ENCODE results near the gene SCFD2. TPM values are rescaled to one million over a fixed set of nuclear protein-coding genes. Genes with fewer than 3 reads are reported as not detected.

The SCFD2 gene
- polyA plus RNA-seq, 3 donors from 2014 or later = 13.0 to 22.8 (median 21.4) TPM

DNA sequence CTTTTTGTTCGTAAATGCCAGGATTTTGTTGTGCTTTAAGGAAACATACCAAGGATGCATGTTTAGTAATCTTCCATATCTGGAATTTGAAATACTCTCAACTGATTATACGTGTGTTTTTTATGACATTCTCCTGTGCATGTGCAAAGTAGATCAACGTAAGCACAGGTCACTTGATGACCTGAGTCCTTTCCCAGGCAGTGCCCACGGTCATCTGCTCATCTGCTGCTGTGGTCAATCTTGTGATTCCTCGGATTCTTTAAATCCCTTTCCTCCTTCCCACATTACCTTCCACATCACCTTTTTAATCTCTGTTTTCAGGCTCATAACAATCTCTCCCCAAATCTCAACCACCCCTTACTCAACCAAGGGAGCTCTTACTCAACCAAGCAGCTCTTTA, 399.7 kb downstream of the SCFD2 start:
- Mint-ChIP-seq H3K4me1 (no peaks in the 10 kb centered on the region), H3K9me3 (peaks cover 0 to 5% (median under 1%) of the 10 kb centered on the region in 6 donors), H3K27ac (no peak overlapping the region), H3K27me3 (ENCODE audit: low read depth in 3 of 3) (peaks cover 0 to 3% (median 0%) of the 10 kb centered on the region in 3 donors), H3K36me3 (peaks cover 4 to 13% (median 8%) of the 10 kb centered on the region in 3 donors), H3K4me3 (no peak overlapping the region)
- DNase-seq = no peak

DNA sequence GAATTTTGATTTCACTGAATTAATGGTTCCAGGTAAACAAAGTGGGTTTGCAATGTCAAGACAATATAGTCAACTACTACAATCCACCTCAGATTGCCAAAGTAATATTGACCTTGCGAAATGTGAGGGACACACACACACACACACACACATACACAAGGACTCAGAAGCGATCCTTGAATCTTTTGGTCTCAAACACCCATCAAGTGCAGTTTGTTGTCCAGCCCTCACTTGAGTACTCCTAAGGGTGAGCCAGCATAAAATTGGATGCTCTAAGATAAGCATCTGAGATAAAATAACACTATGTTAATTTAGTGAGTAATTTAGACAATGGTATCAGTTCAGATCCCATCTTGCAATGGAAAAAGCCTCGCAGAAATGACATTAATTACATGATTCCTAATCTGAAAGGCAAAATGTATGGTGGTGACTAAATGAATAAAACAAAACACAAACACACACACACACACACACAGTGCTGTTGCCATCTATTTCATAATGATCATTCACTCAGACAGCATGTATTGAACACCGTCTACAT, 401.2 kb downstream of the SCFD2 start:
- peaks cover 4 to 11% (median 8%) of the 10 kb centered on the region in 3 donors for H3K36me3 Mint-ChIP-seq
- peaks cover 0 to 3% (median 0%) of the 10 kb centered on the region in 3 donors for H3K27me3 Mint-ChIP-seq (ENCODE audit: low read depth in 3 of 3)
- H3K27ac Mint-ChIP-seq = no peak overlapping the region
- H3K9me3 Mint-ChIP-seq = peaks cover 0 to 1% (median 0%) of the 10 kb centered on the region in 6 donors
- no peaks in the 10 kb centered on the region for H3K4me1 Mint-ChIP-seq
- DNase-seq = no peak
- no peak overlapping the region for H3K4me3 Mint-ChIP-seq

- DNase-seq = no peak
- H3K4me3 Mint-ChIP-seq = no peak overlapping the region
- peaks cover 4 to 8% (median 5%) of the 10 kb centered on the region in 3 donors for H3K36me3 Mint-ChIP-seq
- H3K4me1 Mint-ChIP-seq = no peaks in the 10 kb centered on the region
- no peaks in the 10 kb centered on the region for H3K27me3 Mint-ChIP-seq (ENCODE audit: low read depth in 3 of 3)
- no peak overlapping the region for H3K27ac Mint-ChIP-seq
- no peaks in the 10 kb centered on the region for H3K9me3 Mint-ChIP-seq
Observed at GRCh38 chr4:52964011-52964410, 401.9 kb downstream of the SCFD2 start.

GRCh38 chr4:52962721-52963120, 403.1 kb downstream of the SCFD2 start:
- H3K9me3 Mint-ChIP-seq = no peaks in the 10 kb centered on the region
- no peak overlapping the region for H3K27ac Mint-ChIP-seq
- H3K36me3 Mint-ChIP-seq = peaks cover 0 to 4% (median 4%) of the 10 kb centered on the region in 3 donors
- H3K4me1 Mint-ChIP-seq = no peaks in the 10 kb centered on the region
- no peaks in the 10 kb centered on the region for H3K27me3 Mint-ChIP-seq (ENCODE audit: low read depth in 3 of 3)
- H3K4me3 Mint-ChIP-seq = no peak overlapping the region
- DNase-seq = no peak

- Mint-ChIP-seq H3K4me1 (no peaks in the 10 kb centered on the region), H3K27me3 (ENCODE audit: low read depth in 3 of 3) (no peaks in the 10 kb centered on the region), H3K27ac (no peak overlapping the region), H3K4me3 (no peak overlapping the region), H3K9me3 (no peaks in the 10 kb centered on the region), H3K36me3 (peaks cover 0 to 4% (median 4%) of the 10 kb centered on the region in 3 donors)
- no peak for DNase-seq
Observed at GRCh38 chr4:52961666-52962412, 404.0 kb downstream of the SCFD2 start.

DNA sequence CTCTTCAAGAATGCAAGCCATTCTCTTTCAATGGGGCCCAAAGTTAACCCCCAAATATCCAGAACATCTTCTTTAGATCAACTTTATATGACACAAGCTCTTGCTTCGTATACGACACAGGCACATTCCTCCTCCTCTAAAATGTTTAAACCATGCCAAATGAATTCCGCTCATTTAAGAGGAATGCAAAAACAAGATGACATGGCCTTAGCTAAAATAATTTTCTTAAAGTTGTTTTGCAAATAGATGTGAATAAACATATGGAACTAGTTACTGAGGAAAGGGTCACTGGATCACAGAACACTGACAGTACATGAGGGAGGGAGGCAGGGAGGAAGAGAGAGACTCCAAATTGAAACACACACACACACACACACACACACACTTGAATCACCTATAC, 406.3 kb downstream of the SCFD2 start:
- peaks cover 0 to 4% (median 0%) of the 10 kb centered on the region in 3 donors for H3K36me3 Mint-ChIP-seq
- no peak for DNase-seq
- H3K4me3 Mint-ChIP-seq = no peak overlapping the region
- H3K27me3 Mint-ChIP-seq (ENCODE audit: low read depth in 3 of 3) = no peaks in the 10 kb centered on the region
- H3K27ac Mint-ChIP-seq = no peak overlapping the region
- H3K9me3 Mint-ChIP-seq = no peaks in the 10 kb centered on the region
- no peaks in the 10 kb centered on the region for H3K4me1 Mint-ChIP-seq

GRCh38 chr4:52957835-52958631, 407.8 kb downstream of the SCFD2 start:
- no peaks in the 10 kb centered on the region for H3K9me3 Mint-ChIP-seq
- DNase-seq = no peak
- H3K27ac Mint-ChIP-seq = no peak overlapping the region
- H3K27me3 Mint-ChIP-seq (ENCODE audit: low read depth in 3 of 3) = no peaks in the 10 kb centered on the region
- peaks cover 0 to 4% (median 0%) of the 10 kb centered on the region in 3 donors for H3K36me3 Mint-ChIP-seq
- H3K4me3 Mint-ChIP-seq = no peak overlapping the region
- H3K4me1 Mint-ChIP-seq = no peaks in the 10 kb centered on the region

DNA sequence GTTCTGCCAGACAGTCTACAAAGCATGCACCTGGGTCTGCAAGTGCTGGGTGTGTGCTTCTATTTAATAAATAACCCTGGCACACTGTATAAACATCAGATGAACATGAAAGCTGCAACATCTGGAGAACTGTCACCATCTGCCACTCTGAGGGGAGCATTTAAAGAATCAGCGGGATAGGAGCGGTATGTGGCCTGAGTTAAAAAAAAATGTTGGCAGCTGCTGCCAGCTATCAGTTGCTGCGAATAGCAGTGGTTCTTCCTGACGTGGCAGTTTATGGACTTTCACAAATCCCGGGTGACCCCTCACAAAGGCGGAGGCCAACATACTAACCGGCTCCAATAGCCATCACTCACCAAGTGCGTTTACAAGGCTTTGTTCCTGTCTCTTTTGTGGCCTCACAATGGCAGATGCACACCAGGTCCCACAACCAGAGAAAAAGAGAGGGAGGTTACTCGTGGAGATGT, 408.6 kb downstream of the SCFD2 start:
- Mint-ChIP-seq H3K4me1 (no peaks in the 10 kb centered on the region), H3K27me3 (ENCODE audit: low read depth in 3 of 3) (no peaks in the 10 kb centered on the region), H3K9me3 (no peaks in the 10 kb centered on the region), H3K4me3 (no peak overlapping the region), H3K36me3 (peaks cover 0 to 4% (median 0%) of the 10 kb centered on the region in 3 donors), H3K27ac (peak overlapping the region in 1 of 6 donors; percentile 13)
- no peak for DNase-seq

GRCh38 chr4:52956691-52957090, 409.2 kb downstream of the SCFD2 start:
- Mint-ChIP-seq H3K4me3 (no peak overlapping the region), H3K4me1 (no peaks in the 10 kb centered on the region), H3K27ac (no peak overlapping the region), H3K27me3 (ENCODE audit: low read depth in 3 of 3) (no peaks in the 10 kb centered on the region), H3K36me3 (peaks cover 0 to 4% (median 0%) of the 10 kb centered on the region in 3 donors), H3K9me3 (no peaks in the 10 kb centered on the region)
- DNase-seq = no peak

- peaks cover 5 to 13% (median 9%) of the 10 kb centered on the region in 3 donors for H3K36me3 Mint-ChIP-seq
- no peak overlapping the region for H3K27ac Mint-ChIP-seq
- no peaks in the 10 kb centered on the region for H3K9me3 Mint-ChIP-seq
- DNase-seq = no peak
- no peaks in the 10 kb centered on the region for H3K4me1 Mint-ChIP-seq
- H3K4me3 Mint-ChIP-seq = no peak overlapping the region
- no peaks in the 10 kb centered on the region for H3K27me3 Mint-ChIP-seq (ENCODE audit: low read depth in 3 of 3)
Observed at GRCh38 chr4:52954560-52955170, 411.2 kb downstream of the SCFD2 start.

DNA sequence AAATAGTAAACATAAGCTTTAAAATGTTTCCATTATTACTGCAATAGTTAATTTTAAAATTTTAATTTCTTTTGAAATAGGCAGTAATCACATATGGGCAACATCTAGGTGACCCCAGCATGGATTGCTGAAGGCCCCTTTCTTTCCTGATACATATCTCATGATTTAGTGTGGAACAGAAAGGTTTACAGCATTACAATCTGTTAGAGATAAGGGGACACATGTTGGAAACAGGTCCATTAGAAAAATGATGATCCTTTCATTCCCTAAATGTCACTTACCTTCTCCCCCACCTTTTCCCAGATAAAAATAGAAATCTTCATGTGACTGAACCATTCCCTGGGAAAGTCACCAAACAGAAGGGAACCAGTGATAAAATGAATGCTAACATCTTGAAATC, 413.3 kb downstream of the SCFD2 start:
- no peak overlapping the region for H3K4me3 Mint-ChIP-seq
- H3K27me3 Mint-ChIP-seq (ENCODE audit: low read depth in 3 of 3) = no peaks in the 10 kb centered on the region
- H3K9me3 Mint-ChIP-seq = no peaks in the 10 kb centered on the region
- H3K4me1 Mint-ChIP-seq = no peaks in the 10 kb centered on the region
- H3K27ac Mint-ChIP-seq = no peak overlapping the region
- peaks cover 6 to 16% (median 9%) of the 10 kb centered on the region in 3 donors for H3K36me3 Mint-ChIP-seq
- DNase-seq = no peak

- Mint-ChIP-seq H3K27ac (no peak overlapping the region), H3K9me3 (no peaks in the 10 kb centered on the region), H3K4me1 (no peaks in the 10 kb centered on the region), H3K4me3 (no peak overlapping the region), H3K27me3 (ENCODE audit: low read depth in 3 of 3) (no peaks in the 10 kb centered on the region), H3K36me3 (peaks cover 6 to 16% (median 9%) of the 10 kb centered on the region in 3 donors)
- DNase-seq = no peak
Observed at GRCh38 chr4:52951016-52951415, 414.8 kb downstream of the SCFD2 start.

DNA sequence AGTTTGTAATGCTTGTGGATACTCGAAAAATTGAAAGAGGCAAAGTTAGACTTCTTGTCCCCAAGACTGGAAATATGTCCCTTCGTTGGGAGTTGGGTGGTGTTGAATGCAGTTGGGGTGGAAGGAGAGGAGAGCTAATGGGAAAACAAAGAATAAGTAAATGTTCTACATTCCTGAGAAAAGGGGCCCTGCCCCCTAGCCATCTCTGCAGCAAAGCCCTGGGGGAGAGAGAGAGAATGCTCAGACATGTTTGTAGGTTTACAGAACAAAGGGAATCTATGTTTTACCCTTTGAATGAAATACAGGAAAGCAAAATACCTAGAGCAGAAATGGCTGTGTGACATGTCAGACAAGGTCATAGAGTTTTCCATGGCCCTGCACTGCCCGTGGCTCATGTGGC, 415.6 kb downstream of the SCFD2 start:
- peaks cover 6 to 16% (median 9%) of the 10 kb centered on the region in 3 donors for H3K36me3 Mint-ChIP-seq
- no peak overlapping the region for H3K27ac Mint-ChIP-seq

More for the DNA sequence above, 415.6 kb downstream of the SCFD2 start:
- Mint-ChIP-seq H3K9me3 (no peaks in the 10 kb centered on the region), H3K4me3 (no peak overlapping the region), H3K27me3 (ENCODE audit: low read depth in 3 of 3) (peaks cover 0 to 3% (median 0%) of the 10 kb centered on the region in 3 donors), H3K4me1 (no peaks in the 10 kb centered on the region)
- no peak for DNase-seq

Data from immature natural killer cell (primary cell).